ENCODE results near the gene UGT1A8.

UGT1A8 gene

DNA sequence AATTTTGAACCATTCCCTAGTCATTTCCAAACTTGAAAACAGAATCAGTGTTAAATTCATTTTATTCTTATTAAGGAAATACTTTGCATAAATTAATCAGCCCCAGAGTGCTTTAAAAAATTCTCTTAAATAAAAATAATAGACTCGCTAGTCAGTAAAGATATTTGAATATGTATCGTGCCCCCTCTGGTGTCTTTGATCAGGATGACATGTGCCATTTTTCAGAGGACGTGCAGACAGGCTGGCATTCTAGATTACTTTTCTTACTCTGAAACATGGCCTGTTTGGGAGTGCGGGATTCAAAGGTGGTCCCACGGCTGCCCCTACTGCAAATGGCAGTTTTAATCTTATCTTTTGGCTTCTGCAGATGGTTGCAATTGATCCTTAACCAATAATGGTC, 155.2 kb downstream of the UGT1A8 start:
- Mint-ChIP-seq H3K27ac (no peak overlapping the region), H3K4me3 (no peak overlapping the region), H3K27me3 (peaks cover 14% of the 10 kb centered on the region), H3K4me1 (ENCODE audit: low read depth) (no peaks in the 10 kb centered on the region), H3K9me3 (peaks cover 11% of the 10 kb centered on the region), H3K36me3 (ENCODE audit: low read depth) (no peaks in the 10 kb centered on the region)

DNA sequence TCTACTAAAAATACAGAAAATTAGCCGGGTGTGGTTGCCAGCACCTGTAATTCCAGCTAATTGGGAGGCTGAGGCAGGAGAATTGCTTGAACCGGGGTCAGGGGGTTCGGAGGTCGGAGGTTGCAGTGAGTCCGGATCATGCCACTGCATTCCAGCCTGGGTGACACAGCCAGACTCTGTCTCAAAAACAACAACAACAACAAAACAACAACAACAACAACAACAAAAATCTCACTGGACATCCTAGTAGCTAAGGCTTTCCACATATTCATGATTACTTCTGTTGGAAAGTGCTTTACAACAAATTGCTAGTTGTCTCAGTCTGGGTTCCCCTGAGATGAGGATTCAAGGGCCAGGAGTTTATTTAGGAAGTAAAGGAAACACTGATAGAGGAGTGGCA, 156.4 kb downstream of the UGT1A8 start:
- Mint-ChIP-seq H3K9me3 (peaks cover 15% of the 10 kb centered on the region), H3K27me3 (peaks cover 17% of the 10 kb centered on the region), H3K36me3 (ENCODE audit: low read depth) (no peaks in the 10 kb centered on the region), H3K4me3 (no peak overlapping the region), H3K4me1 (ENCODE audit: low read depth) (no peaks in the 10 kb centered on the region), H3K27ac (no peak overlapping the region)

DNA sequence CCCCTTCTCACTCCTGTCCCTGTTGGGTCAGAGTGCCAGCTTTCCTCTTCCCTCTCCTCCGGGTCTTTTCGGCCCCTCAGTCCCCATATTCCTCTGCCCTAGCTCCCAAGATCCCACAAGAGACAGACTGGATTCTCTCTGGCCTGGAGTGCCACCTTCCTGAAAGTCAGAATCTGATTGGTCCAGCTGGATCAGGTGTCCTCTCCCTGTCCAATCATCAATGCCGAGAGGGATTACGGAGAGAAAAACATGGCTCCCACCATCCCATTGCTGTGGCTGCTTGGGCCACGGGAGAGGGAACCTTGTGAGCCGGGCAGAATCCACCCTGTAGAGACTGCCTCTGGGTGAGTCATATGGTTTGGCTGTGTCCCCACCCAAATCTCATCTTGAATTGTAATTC, 158.0 kb downstream of the UGT1A8 start:
- Mint-ChIP-seq H3K27me3 (peaks cover 21% of the 10 kb centered on the region), H3K36me3 (ENCODE audit: low read depth) (no peaks in the 10 kb centered on the region), H3K9me3 (peaks cover 15% of the 10 kb centered on the region), H3K27ac (no peak overlapping the region), H3K4me1 (ENCODE audit: low read depth) (no peaks in the 10 kb centered on the region), H3K4me3 (no peak overlapping the region)

DNA sequence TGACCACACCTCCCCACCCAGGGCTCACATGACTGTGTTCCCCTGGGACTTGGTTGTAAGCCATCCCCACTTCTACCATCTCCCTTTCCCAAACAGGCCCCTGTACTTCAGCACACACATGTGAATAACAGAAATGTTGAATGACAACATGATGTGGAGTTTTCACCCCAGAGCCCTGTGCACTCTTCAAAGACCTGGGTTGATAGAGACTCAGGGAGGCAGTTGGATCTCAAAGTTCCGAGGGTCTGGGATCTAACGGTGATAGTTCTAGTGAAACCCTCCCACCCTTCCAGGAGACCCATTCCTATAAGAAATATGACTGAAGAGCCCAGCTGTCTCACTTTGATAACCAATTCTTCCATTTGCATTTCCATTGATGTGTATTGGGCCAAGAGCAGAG, 160.6 kb downstream of the UGT1A8 start, which contains the start of gene MROH2A:
Gene MROH2A (plus strand): TSS at position 301 of the 400 bp plus-strand sequence. CDS start 1,029 bp downstream, outside the sequence.
- H3K4me3 Mint-ChIP-seq = no peak within 1 kb of the TSS
- H3K9me3 Mint-ChIP-seq = peaks cover 20% of the 10 kb centered on the region
- peaks cover 25% of the 10 kb centered on the region for H3K27me3 Mint-ChIP-seq
- no peaks in the 10 kb centered on the region for H3K36me3 Mint-ChIP-seq (ENCODE audit: low read depth)
- H3K4me1 Mint-ChIP-seq (ENCODE audit: low read depth) = no peaks in the 10 kb centered on the region
- H3K27ac Mint-ChIP-seq = no peak within 1 kb of the TSS

DNA sequence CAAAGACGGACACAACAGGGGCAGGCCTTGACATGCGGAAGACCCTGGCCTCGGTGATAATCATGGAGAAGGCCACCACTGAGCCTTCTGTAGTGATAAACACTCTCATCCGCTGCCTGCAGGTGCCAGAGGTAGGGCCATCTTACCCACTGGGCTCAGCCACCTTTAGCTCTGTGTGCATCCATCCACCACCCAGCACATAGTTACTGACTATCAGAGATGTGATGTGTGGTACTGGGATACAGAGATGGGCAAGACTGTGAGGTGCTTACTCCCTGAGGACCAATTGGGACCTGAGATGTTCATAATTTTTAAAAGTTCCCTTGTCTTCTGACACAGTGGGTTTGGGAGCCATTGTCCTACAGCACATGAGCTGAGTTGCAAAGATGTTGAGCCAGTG, 162.3 kb downstream of the UGT1A8 start:
- H3K9me3 Mint-ChIP-seq = peaks cover 20% of the 10 kb centered on the region
- H3K36me3 Mint-ChIP-seq (ENCODE audit: low read depth) = no peaks in the 10 kb centered on the region
- H3K4me3 Mint-ChIP-seq = no peak overlapping the region
- H3K4me1 Mint-ChIP-seq (ENCODE audit: low read depth) = no peaks in the 10 kb centered on the region
- no peak overlapping the region for H3K27ac Mint-ChIP-seq
- peaks cover 27% of the 10 kb centered on the region for H3K27me3 Mint-ChIP-seq

DNA sequence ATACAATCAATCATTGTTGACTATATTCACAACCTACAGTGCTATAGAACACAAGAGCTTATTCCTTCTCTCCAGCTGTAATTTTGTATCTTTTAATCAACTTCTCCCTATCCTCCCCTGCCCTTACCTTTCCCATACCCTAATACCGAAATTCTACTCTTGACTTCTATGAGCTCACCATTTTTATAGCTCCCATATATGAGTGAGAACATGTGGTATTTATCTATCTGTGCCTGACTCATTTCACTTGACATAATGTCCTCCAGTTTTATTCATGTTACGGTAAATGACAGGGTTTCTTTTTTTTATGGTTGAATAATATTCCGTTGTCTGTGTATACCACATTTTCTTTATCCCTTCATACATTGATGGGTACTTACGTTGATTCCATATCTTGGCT, 163.3 kb downstream of the UGT1A8 start:
- H3K36me3 Mint-ChIP-seq (ENCODE audit: low read depth) = no peaks in the 10 kb centered on the region
- peaks cover 23% of the 10 kb centered on the region for H3K27me3 Mint-ChIP-seq
- H3K4me3 Mint-ChIP-seq = no peak overlapping the region
- H3K4me1 Mint-ChIP-seq (ENCODE audit: low read depth) = no peaks in the 10 kb centered on the region
- no peak overlapping the region for H3K27ac Mint-ChIP-seq
- peaks cover 18% of the 10 kb centered on the region for H3K9me3 Mint-ChIP-seq

DNA sequence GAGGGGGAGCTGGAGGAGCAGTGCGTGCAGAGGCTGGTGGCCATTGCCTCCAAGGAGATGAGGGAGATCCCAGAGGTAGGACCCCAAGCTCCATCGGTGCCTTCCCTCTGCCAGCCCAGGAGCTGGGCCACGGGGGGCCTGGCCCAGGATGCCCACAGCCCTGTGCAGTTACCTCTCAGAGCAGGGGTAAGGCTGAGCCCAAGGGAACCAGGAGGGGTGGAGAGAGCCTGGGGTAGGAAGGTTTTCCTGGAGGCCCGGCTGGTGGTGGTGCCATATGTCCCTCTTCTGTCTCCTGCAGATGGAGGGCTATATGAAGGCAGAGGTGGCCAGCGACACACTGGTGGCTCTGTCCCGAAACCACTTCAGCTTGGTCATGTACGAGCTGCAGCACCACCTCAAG, 172.1 kb downstream of the UGT1A8 start:
- peaks cover 10% of the 10 kb centered on the region for H3K9me3 Mint-ChIP-seq
- no peaks in the 10 kb centered on the region for H3K4me1 Mint-ChIP-seq (ENCODE audit: low read depth)
- peaks cover 6% of the 10 kb centered on the region for H3K27me3 Mint-ChIP-seq
- no peaks in the 10 kb centered on the region for H3K36me3 Mint-ChIP-seq (ENCODE audit: low read depth)
- H3K27ac Mint-ChIP-seq = no peak overlapping the region
- H3K4me3 Mint-ChIP-seq = no peak overlapping the region

DNA sequence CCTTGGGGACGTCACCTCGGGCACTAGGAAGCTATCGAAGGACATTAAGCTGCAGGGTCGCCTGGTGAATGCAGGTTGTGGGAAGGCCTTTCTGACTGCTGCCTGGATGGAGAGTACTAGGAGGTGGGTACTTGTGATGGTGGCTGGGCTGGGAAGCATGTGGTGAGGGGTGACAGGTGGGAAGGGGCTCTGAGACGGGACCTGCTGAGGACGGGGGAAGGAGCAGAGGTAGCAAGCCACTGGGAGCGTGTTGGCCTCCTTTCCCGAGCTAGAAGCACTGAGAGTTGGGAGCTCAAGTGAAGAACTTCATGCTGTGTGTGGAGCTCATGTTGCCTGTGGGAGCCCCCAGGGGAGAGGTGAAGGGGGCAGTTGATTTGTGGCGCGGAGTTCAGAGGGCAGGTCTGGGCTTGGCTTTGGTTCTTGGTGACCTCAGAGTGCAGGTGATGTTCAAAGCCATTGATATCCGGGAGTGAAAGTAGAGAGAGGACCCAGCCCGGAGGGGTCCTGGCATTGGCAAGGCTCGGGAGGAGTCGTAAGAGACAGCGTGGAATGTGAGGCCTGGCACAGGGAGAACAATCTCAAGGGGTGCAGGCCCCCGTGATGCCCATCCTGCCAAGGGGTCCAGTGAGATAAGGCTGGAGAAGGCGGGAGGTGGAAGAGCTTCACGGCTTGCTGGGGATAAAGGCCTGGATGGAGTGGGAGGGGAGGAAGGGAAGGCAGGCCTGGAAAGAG, 173.9 kb downstream of the UGT1A8 start:
- no peak overlapping the region for H3K27ac Mint-ChIP-seq
- H3K4me1 Mint-ChIP-seq (ENCODE audit: low read depth) = no peaks in the 10 kb centered on the region
- no peaks in the 10 kb centered on the region for H3K36me3 Mint-ChIP-seq (ENCODE audit: low read depth)

DNA sequence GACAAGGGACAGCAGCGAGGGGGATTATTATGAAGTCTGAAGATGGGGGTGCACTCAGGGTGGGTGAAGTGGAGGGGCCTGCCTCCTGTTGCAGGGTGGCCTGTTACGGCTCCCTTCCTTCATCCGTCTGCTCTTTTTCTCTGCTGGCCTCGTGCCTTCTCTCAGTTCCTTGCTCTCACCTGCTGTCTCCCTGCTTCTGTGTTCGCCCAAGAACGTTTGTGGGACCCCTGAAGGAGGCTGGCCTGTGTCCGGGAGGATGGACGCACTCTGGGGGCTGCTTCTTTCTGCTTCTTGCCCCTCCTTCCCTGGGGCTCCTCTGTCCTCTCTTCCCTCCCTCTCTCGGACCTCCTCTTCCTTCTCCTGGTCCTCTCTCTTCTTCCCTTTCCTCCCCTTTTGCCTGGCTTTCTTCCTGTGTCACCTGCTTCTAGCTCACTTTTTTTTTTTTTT, 174.5 kb downstream of the UGT1A8 start:
- Mint-ChIP-seq H3K27me3 (no peaks in the 10 kb centered on the region), H3K4me3 (no peak overlapping the region), H3K36me3 (ENCODE audit: low read depth) (no peaks in the 10 kb centered on the region), H3K27ac (no peak overlapping the region), H3K9me3 (no peaks in the 10 kb centered on the region), H3K4me1 (ENCODE audit: low read depth) (no peaks in the 10 kb centered on the region)

More for the DNA sequence above, 173.9 kb downstream of the UGT1A8 start:
- H3K4me3 Mint-ChIP-seq = no peak overlapping the region
- peaks cover 2% of the 10 kb centered on the region for H3K9me3 Mint-ChIP-seq
- H3K27me3 Mint-ChIP-seq = peaks cover 2% of the 10 kb centered on the region

DNA sequence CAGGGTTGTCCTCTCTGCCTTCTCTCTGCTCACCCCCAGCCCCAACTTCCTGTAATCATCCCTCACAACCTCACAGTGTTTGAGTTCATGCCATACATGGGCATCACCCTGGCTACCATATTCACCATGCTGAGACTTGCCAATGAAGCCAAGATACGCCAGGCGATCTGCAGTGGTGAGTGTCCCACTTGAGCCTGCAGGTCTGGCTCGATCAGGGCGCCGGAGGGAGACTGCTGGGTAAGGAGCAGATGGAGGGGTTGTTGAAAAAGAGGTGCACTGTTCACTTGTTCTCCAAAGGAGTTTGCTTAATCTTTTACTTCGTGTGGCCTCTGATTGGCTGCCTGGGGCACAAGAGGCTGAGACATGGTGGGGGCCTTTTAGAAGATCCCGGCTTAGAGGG, 175.3 kb downstream of the UGT1A8 start:
- Mint-ChIP-seq H3K27ac (no peak overlapping the region), H3K4me3 (no peak overlapping the region), H3K27me3 (no peaks in the 10 kb centered on the region), H3K4me1 (ENCODE audit: low read depth) (no peaks in the 10 kb centered on the region), H3K9me3 (no peaks in the 10 kb centered on the region), H3K36me3 (ENCODE audit: low read depth) (no peaks in the 10 kb centered on the region)

DNA sequence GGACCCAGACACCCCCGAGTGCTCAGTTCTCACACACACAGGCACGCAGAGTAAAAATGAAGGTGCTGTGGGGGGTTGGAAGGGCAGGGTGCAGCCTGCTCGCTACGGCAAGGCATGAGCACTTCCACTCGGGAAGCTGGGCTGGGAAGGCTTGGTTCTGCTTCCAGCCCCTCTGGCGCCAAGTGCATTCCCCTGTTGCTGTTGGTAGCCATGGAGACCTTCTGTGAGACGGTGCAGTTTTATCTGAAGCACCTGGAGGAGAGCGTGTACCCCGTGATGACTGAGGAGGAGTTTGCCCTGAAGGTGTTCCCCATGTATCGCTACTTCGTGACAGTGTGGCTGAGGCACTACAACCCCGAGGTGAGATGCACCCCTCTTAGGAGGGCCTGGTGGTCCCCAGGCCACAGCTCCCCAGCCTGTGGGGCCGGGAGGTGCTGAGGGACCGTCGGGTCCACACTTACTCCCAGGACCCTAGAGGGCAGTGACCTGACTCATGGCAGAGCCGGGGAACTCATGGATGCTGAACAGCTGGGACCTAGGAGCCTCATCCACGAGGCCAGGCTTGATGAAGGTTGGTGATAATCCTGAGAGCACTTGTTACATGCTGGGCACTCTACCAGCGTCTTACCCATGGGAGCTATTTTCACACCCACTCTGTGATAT, 176.2 kb downstream of the UGT1A8 start:
- H3K9me3 Mint-ChIP-seq = no peaks in the 10 kb centered on the region
- no peak overlapping the region for H3K4me3 Mint-ChIP-seq
- no peaks in the 10 kb centered on the region for H3K36me3 Mint-ChIP-seq (ENCODE audit: low read depth)
- H3K4me1 Mint-ChIP-seq (ENCODE audit: low read depth) = no peaks in the 10 kb centered on the region
- no peak overlapping the region for H3K27ac Mint-ChIP-seq
- no peaks in the 10 kb centered on the region for H3K27me3 Mint-ChIP-seq

DNA sequence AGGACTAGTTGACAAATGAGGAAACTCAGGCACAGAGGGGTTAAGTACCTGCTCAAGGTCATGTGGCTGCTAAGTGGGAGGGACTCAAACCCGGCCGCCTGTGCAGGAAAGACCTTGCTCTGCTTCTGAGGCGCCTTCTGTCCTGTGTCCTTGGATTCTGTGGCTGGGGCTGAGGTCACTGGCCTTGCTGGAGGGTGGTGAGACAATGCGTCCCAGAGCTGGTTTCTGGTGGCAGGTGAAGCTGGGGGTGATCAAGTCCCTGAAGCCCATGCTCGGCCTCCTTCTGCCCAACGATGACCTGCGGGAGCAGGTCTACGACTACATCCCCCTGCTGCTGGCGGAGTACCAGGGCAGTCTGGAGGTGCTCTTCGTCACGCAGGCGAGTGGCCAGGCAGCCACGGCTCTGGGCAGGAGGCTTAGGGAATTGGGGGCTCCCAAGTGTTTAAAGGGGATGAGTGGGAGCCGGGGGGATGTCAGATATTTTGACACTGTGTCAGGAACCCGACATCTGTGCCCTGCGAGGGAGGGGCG, 176.8 kb downstream of the UGT1A8 start:
- H3K27ac Mint-ChIP-seq = no peak overlapping the region

DNA sequence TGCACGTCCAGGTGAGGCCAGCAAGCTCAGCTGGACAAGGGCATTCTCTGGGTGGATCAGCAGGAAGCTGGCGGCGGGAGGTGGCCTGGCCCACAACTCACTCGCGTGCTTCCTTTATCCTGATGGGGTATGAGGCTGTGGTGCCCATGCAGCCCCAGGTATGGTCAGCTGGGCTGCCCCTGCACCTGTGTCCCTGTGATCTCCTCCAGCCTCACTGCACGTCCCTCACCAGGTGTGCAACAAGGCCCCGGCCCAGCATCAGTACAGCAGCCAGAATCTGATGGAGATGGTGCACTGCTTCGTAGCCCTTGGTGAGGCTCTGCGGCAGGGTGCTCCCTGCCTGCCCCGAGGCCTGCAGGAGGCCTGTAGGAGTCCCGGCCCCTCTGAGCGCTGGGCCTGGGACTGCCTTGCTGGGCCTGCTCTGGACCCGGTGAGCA, 178.3 kb downstream of the UGT1A8 start:
- Mint-ChIP-seq H3K27me3 (no peaks in the 10 kb centered on the region), H3K4me3 (no peak overlapping the region)

More for the DNA sequence above, 176.8 kb downstream of the UGT1A8 start:
- no peaks in the 10 kb centered on the region for H3K36me3 Mint-ChIP-seq (ENCODE audit: low read depth)
- no peak overlapping the region for H3K4me3 Mint-ChIP-seq
- no peaks in the 10 kb centered on the region for H3K4me1 Mint-ChIP-seq (ENCODE audit: low read depth)
- H3K9me3 Mint-ChIP-seq = no peaks in the 10 kb centered on the region
- H3K27me3 Mint-ChIP-seq = no peaks in the 10 kb centered on the region

DNA sequence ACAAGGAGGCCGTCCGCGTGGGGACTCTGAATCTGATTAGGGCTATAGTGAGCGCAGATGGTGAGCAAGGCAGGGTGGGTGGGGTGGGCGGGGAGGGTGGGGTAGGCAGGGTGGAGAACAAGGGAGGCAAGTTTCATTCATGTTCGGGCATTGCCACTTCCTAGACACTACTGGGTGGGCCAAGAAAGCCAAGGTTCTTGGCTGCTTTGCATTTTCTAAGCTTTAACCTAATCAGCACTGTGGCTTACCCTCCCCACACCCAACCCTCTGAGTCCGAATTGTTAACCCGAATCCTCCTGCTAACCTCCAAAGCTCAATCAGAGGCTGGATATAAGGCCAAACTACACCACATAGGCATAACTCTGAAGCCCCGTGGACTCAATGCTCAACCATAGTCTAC, 178.8 kb downstream of the UGT1A8 start:
- Mint-ChIP-seq H3K4me3 (no peak overlapping the region), H3K27ac (no peak overlapping the region), H3K9me3 (peaks cover 5% of the 10 kb centered on the region), H3K4me1 (ENCODE audit: low read depth) (no peaks in the 10 kb centered on the region), H3K27me3 (no peaks in the 10 kb centered on the region), H3K36me3 (ENCODE audit: low read depth) (no peaks in the 10 kb centered on the region)

More for the DNA sequence above, 178.3 kb downstream of the UGT1A8 start:
- Mint-ChIP-seq H3K4me1 (ENCODE audit: low read depth) (no peaks in the 10 kb centered on the region), H3K36me3 (ENCODE audit: low read depth) (no peaks in the 10 kb centered on the region), H3K27ac (no peak overlapping the region), H3K9me3 (peaks cover 5% of the 10 kb centered on the region)

DNA sequence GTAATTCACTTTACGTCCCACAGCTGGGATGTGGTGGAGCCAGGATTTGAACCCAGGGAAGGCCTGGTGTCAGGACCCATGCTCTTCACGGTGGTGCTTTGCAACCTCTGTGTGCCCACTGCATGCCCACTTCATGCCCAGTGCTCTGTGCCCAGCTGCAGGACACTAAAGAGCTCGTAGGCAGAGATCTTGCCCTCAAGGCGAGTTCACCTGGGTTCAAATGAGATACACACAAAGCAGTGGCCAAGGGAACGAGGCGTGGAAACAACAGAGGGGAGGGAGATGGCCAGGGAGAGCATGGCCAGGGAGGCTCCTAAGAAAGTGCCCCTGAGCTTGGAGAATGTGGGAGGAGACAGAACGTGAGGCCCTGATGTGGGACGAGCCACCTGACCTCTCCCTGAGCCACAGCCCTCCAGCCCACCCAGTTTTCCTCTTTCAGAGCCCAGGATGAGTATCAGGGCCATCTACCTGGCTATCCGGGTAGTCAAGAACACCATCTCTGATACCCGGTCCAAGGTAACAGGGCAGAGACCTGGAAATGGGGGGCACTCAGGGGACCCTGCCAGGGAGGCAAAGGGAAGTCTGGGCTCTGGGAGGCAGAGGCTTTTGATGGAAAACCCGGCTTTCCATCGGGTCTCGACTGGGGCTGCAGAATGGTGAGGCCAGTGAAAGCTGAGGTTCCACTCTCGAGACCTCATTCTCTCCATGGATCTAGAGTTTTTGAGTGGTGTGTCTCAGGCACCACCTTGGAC, 181.1 kb downstream of the UGT1A8 start:
- Mint-ChIP-seq H3K4me3 (no peak overlapping the region), H3K4me1 (ENCODE audit: low read depth) (no peaks in the 10 kb centered on the region), H3K9me3 (peaks cover 5% of the 10 kb centered on the region), H3K27me3 (no peaks in the 10 kb centered on the region), H3K27ac (no peak overlapping the region), H3K36me3 (ENCODE audit: low read depth) (no peaks in the 10 kb centered on the region)

Measured in stimulated activated naive CD8-positive, alpha-beta T cell treated with anti-CD3 and anti-CD28 coated beads, Interleukin-15, Interleukin-2, amounts not matched to agents 100 ng/mL and 50 ng/mL, for 24 hours (primary cell).